H1 (cell line): ENCODE data around the gene PRLHR. TPM values are rescaled to one million over a fixed set of nuclear protein-coding genes. Genes with fewer than 3 reads are reported as not detected.

Source experiments
- CTCF ChIA-PET: fragments of 300-600 bp; sonication (Branson Sonifier 250); formaldehyde crosslinking; loops from one replicate; lab custom pipeline; 2021; ENCODE audit not compliant: partially characterized antibody; lab: Charles Lee
- POLR2A ChIA-PET: fragments of 300-600 bp; sonication (Branson Sonifier 250); formaldehyde crosslinking; loops from one replicate; lab custom pipeline; 2021; ENCODE audit warnings: inconsistent platforms; ENCODE audit not compliant: partially characterized antibody; lab: Charles Lee
- DNase-seq, 2 experiments: peaks; one replicate each; pipeline versions ENCODE4 v3.0.0 to v3.0.0-alpha.2; 2010 to 2022; ENCODE audit warnings: low spot score in 2 of 2, low read depth in 1 of 2, mixed read lengths in 1 of 2
- FAIRE-seq: peaks from 2 replicates; lab custom pipeline; 2011; peaks lifted over from hg19 to GRCh38; lab: Jason Lieb, UNC
- H2AFZ ChIP-seq: 2 replicates; pipeline ENCODE4 v1.8.1; 2012; ENCODE audit warnings: low read length, inconsistent platforms
- H2AK5ac ChIP-seq: 2 replicates; pipeline ENCODE4 v1.6.1; 2013; ENCODE audit warnings: low read depth, low read length
- H2BK120ac ChIP-seq: replicated peaks from 2 replicates; pipeline ENCODE3; 2013; ENCODE audit warnings: low read depth, low read length, inconsistent platforms
- H2BK12ac ChIP-seq: 2 replicates; pipeline ENCODE4 v1.6.1; 2013; ENCODE audit warnings: low read depth, low read length
- H2BK15ac ChIP-seq: 2 replicates; pipeline ENCODE4 v1.6.1; 2013; ENCODE audit warnings: low read length
- H2BK20ac ChIP-seq: 2 replicates; pipeline ENCODE4 v1.6.1; 2013; ENCODE audit warnings: low read length
- H2BK5ac ChIP-seq: 2 replicates; pipeline ENCODE4 v1.6.1; 2013; ENCODE audit warnings: low read depth, low read length
- H3K14ac ChIP-seq: 2 replicates; pipeline ENCODE4 v1.6.1; 2013; ENCODE audit warnings: inconsistent platforms; ENCODE audit not compliant: insufficient read length
- H3K18ac ChIP-seq: 2 replicates; pipeline ENCODE4 v1.6.1; 2013; ENCODE audit warnings: low read length; ENCODE audit errors: extremely low read depth
- H3K23ac ChIP-seq: 2 replicates; pipeline ENCODE4 v1.6.1; 2013; ENCODE audit warnings: inconsistent platforms; ENCODE audit not compliant: insufficient read length
- H3K23me2 ChIP-seq: 2 replicates; pipeline ENCODE4 v1.6.1; 2013; ENCODE audit warnings: low read depth, low read length
- H3K27ac ChIP-seq: 2 replicates; pipeline ENCODE4 v1.6.1; 2011; ENCODE audit warnings: low read depth, low read length, inconsistent platforms
- H3K27me3 ChIP-seq, 4 experiments: replicated peaks in 1 of 4; 1 replicate in 1 of 4; 2 replicates in 3 of 4; pipeline versions ENCODE4 v1.6.1 to v1.8.1; 2011 to 2013; ENCODE audit warnings: low read length in 3 of 4, mild to moderate bottlenecking in 3 of 4, inconsistent platforms in 2 of 4, mixed read lengths in 2 of 4, moderate library complexity in 1 of 4; ENCODE audit not compliant: control insufficient read depth in 3 of 4, insufficient read depth in 3 of 4; ENCODE audit errors: extremely low read depth in 1 of 4
- H3K36me3 ChIP-seq, 4 experiments: 2 replicates each; pipeline versions ENCODE4 v1.6.1 to v1.8.1; 2011 to 2013; ENCODE audit warnings: mild to moderate bottlenecking in 4 of 4, low read length in 3 of 4, moderate library complexity in 2 of 4, control low read depth in 1 of 4, inconsistent platforms in 1 of 4; ENCODE audit not compliant: insufficient read depth in 4 of 4, control insufficient read depth in 2 of 4
- H3K4ac ChIP-seq: replicated peaks from 2 replicates; pipeline ENCODE3; 2013; ENCODE audit warnings: low read length, low read depth, mixed read lengths, inconsistent platforms; ENCODE audit not compliant: insufficient read length
- H3K4me1 ChIP-seq, 4 experiments: replicated peaks in 1 of 4; 1 replicate in 1 of 4; 2 replicates in 3 of 4; pipeline versions ENCODE4 v1.6.1 to v1.8.1; 2011 to 2013; ENCODE audit warnings: low read length in 3 of 4, inconsistent platforms in 2 of 4, mixed read lengths in 1 of 4; ENCODE audit not compliant: insufficient read depth in 4 of 4, control insufficient read depth in 3 of 4
- H3K4me2 ChIP-seq, 2 experiments: 2 replicates each; pipeline versions ENCODE4 v1.6.1 to v1.8.1; 2011 to 2013; ENCODE audit warnings: low read depth in 2 of 2, low read length in 2 of 2, control low read depth in 1 of 2, inconsistent platforms in 1 of 2, mild to moderate bottlenecking in 1 of 2; ENCODE audit not compliant: insufficient read depth in 1 of 2
- H3K4me3 ChIP-seq, 4 experiments: fragments of 200-600, 300-600 bp in 1 of 4; sonication (generic), shearing (Covaris generic), sonication (Bioruptor Twin) in 1 of 4; 2 replicates each; pipeline versions ENCODE4 v1.5.1 to v1.8.1; 2011 to 2016; ENCODE audit warnings: low read length in 4 of 4, low read depth in 3 of 4, control low read depth in 2 of 4, inconsistent platforms in 2 of 4, mild to moderate bottlenecking in 2 of 4, mixed read lengths in 1 of 4, moderate library complexity in 1 of 4; ENCODE audit not compliant: insufficient read depth in 2 of 4; ENCODE audit errors: extremely low read depth in 1 of 4
- H3K56ac ChIP-seq: replicated peaks from 2 replicates; pipeline ENCODE3; 2013; ENCODE audit warnings: low read depth, mild to moderate bottlenecking, mixed read lengths, low read length, inconsistent platforms; ENCODE audit not compliant: insufficient read length
- H3K79me1 ChIP-seq: 2 replicates; pipeline ENCODE4 v1.6.1; 2013; ENCODE audit warnings: low read depth, low read length, control low read depth
- H3K79me2 ChIP-seq, 2 experiments: 2 replicates each; pipeline versions ENCODE4 v1.6.1 to v1.8.1; 2012 to 2013; ENCODE audit warnings: low read length in 2 of 2, mild to moderate bottlenecking in 2 of 2, inconsistent platforms in 1 of 2; ENCODE audit not compliant: insufficient read depth in 2 of 2, control insufficient read depth in 1 of 2
- H3K9ac ChIP-seq, 4 experiments: replicated peaks in 1 of 4; 1 replicate in 1 of 4; 2 replicates in 3 of 4; pipeline versions ENCODE4 v1.6.1 to v1.8.1; 2011 to 2013; ENCODE audit warnings: low read depth in 3 of 4, low read length in 3 of 4, control low read depth in 2 of 4, mild to moderate bottlenecking in 2 of 4, moderate library complexity in 2 of 4, inconsistent platforms in 1 of 4; ENCODE audit errors: extremely low read depth in 1 of 4
- H3K9me3 ChIP-seq, 2 experiments: 2 replicates each; pipeline versions ENCODE4 v1.6.1 to v1.8.1; 2012 to 2013; ENCODE audit warnings: mild to moderate bottlenecking in 2 of 2, moderate library complexity in 2 of 2, control low read depth in 1 of 2, inconsistent platforms in 1 of 2, low read depth in 1 of 2, low read length in 1 of 2, mixed read lengths in 1 of 2; ENCODE audit not compliant: insufficient read depth in 2 of 2
- H4K20me1 ChIP-seq, 2 experiments: replicated peaks in 1 of 2; 2 replicates each; pipeline versions ENCODE3 to v1.8.1; 2011 to 2013; ENCODE audit warnings: inconsistent platforms in 2 of 2, low read length in 2 of 2, mild to moderate bottlenecking in 1 of 2; ENCODE audit not compliant: insufficient read depth in 2 of 2, control insufficient read depth in 1 of 2
- H4K5ac ChIP-seq: 2 replicates; pipeline ENCODE4 v1.6.1; 2013; ENCODE audit warnings: low read length, low read depth, mixed read lengths, inconsistent platforms; ENCODE audit not compliant: insufficient read length
- H4K8ac ChIP-seq: 2 replicates; pipeline ENCODE4 v1.8.0; 2013; ENCODE audit warnings: mild to moderate bottlenecking, moderate library complexity, low read length, inconsistent platforms; ENCODE audit not compliant: insufficient read depth; ENCODE audit errors: extremely low read depth
- H4K91ac ChIP-seq: replicated peaks from 2 replicates; pipeline ENCODE3; 2013; ENCODE audit warnings: low read length, mixed read lengths, inconsistent platforms; ENCODE audit not compliant: insufficient read length
- RAD21 ChIP-seq, 2 experiments: IDR thresholded peaks in 1 of 2; conservative IDR thresholded peaks in 1 of 2; 2 replicates each; pipeline ENCODE4 v1.6.1; 2011; ENCODE audit warnings: low read depth in 2 of 2, low read length in 2 of 2, improper control_type of control experiment in 1 of 2, inconsistent platforms in 1 of 2, mild to moderate bottlenecking in 1 of 2, moderate library complexity in 1 of 2
- WGBS, 2 experiments: shearing (Covaris generic) in 1 of 2; methylation state at CpG; one replicate each; pipeline versions ENCODE4 v1.1.6 to v1.1.7; 2013 to 2015; ENCODE audit warnings: low lambda C conversion rate in 2 of 2, mixed read lengths in 2 of 2, inconsistent platforms in 1 of 2, low coverage in 1 of 2, missing lambda C conversion rate in 1 of 2; ENCODE audit not compliant: insufficient replicate concordance in 2 of 2, insufficient coverage in 1 of 2, insufficient read length in 1 of 2; ENCODE audit errors: extremely low coverage in 1 of 2, missing lambda C conversion rate in 1 of 2; 5-methylcytosine and 5-hydroxymethylcytosine counted together
- polyA plus RNA-seq, 7 experiments: library from polyadenylated mRNA; depleted of rRNA in 3 of 7; stranded (reverse) in 5 of 7; unstranded in 2 of 7; fragments of >200 nt in 5 of 7; fragments of 200-250 nt in 2 of 7; gene quantifications; 1 replicate in 5 of 7; 2 replicates in 1 of 7; 4 replicates in 1 of 7; pipeline versions ENCODE4 v1.2.1 to v1.2.3, GENCODE V29; 2011 to 2013; ENCODE audit warnings: missing spikeins in 2 of 7, mixed read lengths in 2 of 7
- total RNA-seq: library from RNA; stranded (reverse); fragmentation: NEBNext Ultra II Directional; extraction: Animal tissue kit (Norgen Biotek cat#: 25700); gene quantifications from 2 replicates; pipeline ENCODE4 v1.2.1, GENCODE V29; 2021

PRLHR gene
- total and polyA plus RNA-seq, 2 of the 8 experiments (the other 6 are each of a cell fraction or from before 2014, with no cell fraction given) = not detected

DNA sequence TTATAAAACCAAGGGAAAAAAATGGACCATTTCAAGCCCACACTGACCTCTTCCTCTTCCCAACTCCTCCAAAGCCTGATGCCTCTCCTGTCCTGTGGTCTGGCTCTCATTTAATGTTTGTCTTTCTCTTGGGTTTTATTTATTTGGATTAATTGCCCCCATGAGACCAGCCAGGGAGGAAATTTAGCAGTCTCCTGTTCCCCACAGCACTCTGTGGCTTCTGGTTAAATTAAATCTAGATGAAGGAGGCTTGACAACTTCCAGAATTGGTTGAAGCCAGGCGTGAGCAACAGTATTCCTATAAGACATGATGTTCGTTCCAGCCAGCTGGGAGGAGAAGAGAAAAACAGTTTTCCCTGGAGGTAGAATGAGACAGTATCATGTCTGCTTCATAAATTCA is 15.1 kb upstream of the PRLHR start:
- POLR2A ChIA-PET = no interaction called here
- Histone ChIP-seq H2BK15ac (no peak overlapping the region), H3K9ac (no peak overlapping the region), H3K27ac (no peak overlapping the region), H2BK12ac (no peak overlapping the region), H3K18ac (no peak overlapping the region), H4K5ac (no peak overlapping the region), H4K20me1 (no peaks in the 10 kb centered on the region), H3K27me3 (0 out of 7 replicates have a peak, but pooled peaks cover 0 to 2% (median 0%) of the 10 kb centered on the region in 4 experiments), H2BK120ac (no peak overlapping the region), H3K79me2 (no peaks in the 10 kb centered on the region), H3K4me2 (no peak overlapping the region), H3K14ac (no peak overlapping the region), H3K56ac (no peak overlapping the region), H3K79me1 (no peaks in the 10 kb centered on the region), H2AK5ac (no peak overlapping the region), H3K36me3 (no peaks in the 10 kb centered on the region), H2BK5ac (no peak overlapping the region), H3K4me1 (no peaks in the 10 kb centered on the region), H3K4me3 (no peak overlapping the region), H2AFZ (no peak overlapping the region), H3K23ac (no peak overlapping the region), H4K91ac (no peak overlapping the region), H4K8ac (no peak overlapping the region), H3K9me3 (no peaks in the 10 kb centered on the region), H2BK20ac (no peak overlapping the region), H3K4ac (no peak overlapping the region), H3K23me2 (no peaks in the 10 kb centered on the region)
- DNase-seq = no peak
- 88% methylated on average over 2 of the region's 2 CpGs; no CpG with 5 or more reads in 1 of the 2 experiments for WGBS, 2 experiments
- CTCF ChIA-PET = interaction anchor here (0.6 to 1.8 kb wide), 3 partner anchors 15 to 42 kb away, joined by 3 to 6 read pairs (median 5); partner anchors contain the start of gene PRLHR
- no peak for FAIRE-seq
- TF ChIP-seq RAD21 (IDR thresholded peaks at IDR 0.05 in 1 of 2, conservative IDR thresholded peaks at IDR 0.05 in 1 of 2; ENCODE audit: low read depth in 2 of 2, low read length in 2 of 2) = no peak
